ENCODE measurements around the gene SH3BGRL3. TPM values are rescaled to one million over a fixed set of nuclear protein-coding genes. Genes with fewer than 3 reads are reported as not detected.
"Not testable (repeated sequence)": the region's sequence is repeated elsewhere in the genome, so short reads cannot be mapped to it uniquely, and the experiment has no call there.

Gene SH3BGRL3
- total RNA-seq, 2 donors from 2014 or later = 38.2 to 43.1 TPM

GRCh38 chr1:26323382-26323781 is 43.5 kb downstream of the SH3BGRL3 start:
- DNase-seq (no peak), ATAC-seq (no peak)
- H3K9me3 ChIP-seq = no peaks in the 10 kb centered on the region
- H3K4me3 ChIP-seq = no peak overlapping the region
- no peak overlapping the region for H3K27ac ChIP-seq
- H3K4me1 ChIP-seq = peaks cover 4% of the 10 kb centered on the region
- intact Hi-C loops (cut with DNase I) = loop anchor here (5.0 kb wide), 1 partner anchor 36 kb away; no protein-coding TSS in a partner anchor
- H3K27me3 ChIP-seq = no peaks in the 10 kb centered on the region
- 82 to 92% methylated on average over 2 of the region's 2 CpGs for WGBS, 2 donors
- no peaks in the 10 kb centered on the region for H3K36me3 ChIP-seq (replicated peaks in 1 of 2; ENCODE audit: insufficient read depth in 1 of 2, low read depth in 2 of 2)
- TF ChIP-seq CTCF (IDR thresholded peaks at IDR 0.05) (no peak), POLR2A (IDR thresholded peaks at IDR 0.05) (no peak)

GRCh38 chr1:26324550-26324949 is 44.7 kb downstream of the SH3BGRL3 start:
- Histone ChIP-seq H3K4me1 (peaks cover 4% of the 10 kb centered on the region), H3K27ac (no peak overlapping the region), H3K27me3 (no peaks in the 10 kb centered on the region), H3K9me3 (no peaks in the 10 kb centered on the region), H3K4me3 (no peak overlapping the region), H3K36me3 (replicated peaks in 1 of 2; ENCODE audit: insufficient read depth in 1 of 2, low read depth in 2 of 2) (no peaks in the 10 kb centered on the region)
- DNase-seq (no peak), ATAC-seq (no peak)
- TF ChIP-seq POLR2A (IDR thresholded peaks at IDR 0.05) (no peak), CTCF (IDR thresholded peaks at IDR 0.05) (no peak)
- intact Hi-C loops (cut with DNase I) = loop anchor here (5.0 kb wide), 1 partner anchor 37 kb away; no protein-coding TSS in a partner anchor
- WGBS, 2 donors = 67 to 76% methylated on average over 3 of the region's 3 CpGs

- TF ChIP-seq POLR2A (IDR thresholded peaks at IDR 0.05) = no peak
- TF ChIP-seq CTCF (IDR thresholded peaks at IDR 0.05) = no peak
- 70 to 81% methylated on average over 8 of the region's 8 CpGs for WGBS, 2 donors
- Histone ChIP-seq H3K27ac (no peak overlapping the region), H3K9me3 (no peaks in the 10 kb centered on the region), H3K4me3 (no peak overlapping the region), H3K27me3 (no peaks in the 10 kb centered on the region), H3K4me1 (no peaks in the 10 kb centered on the region), H3K36me3 (replicated peaks in 1 of 2; ENCODE audit: insufficient read depth in 1 of 2, low read depth in 2 of 2) (no peaks in the 10 kb centered on the region)
- DNase-seq (no peak), ATAC-seq (no peak)
- intact Hi-C loops (cut with DNase I) = no loop called here
Observed at GRCh38 chr1:26327956-26328362, 48.1 kb downstream of the SH3BGRL3 start.

GRCh38 chr1:26328597-26328996 is 48.7 kb downstream of the SH3BGRL3 start:
- ATAC-seq (no peak), DNase-seq (no peak)
- Histone ChIP-seq H3K36me3 (replicated peaks in 1 of 2; ENCODE audit: insufficient read depth in 1 of 2, low read depth in 2 of 2) (no peaks in the 10 kb centered on the region), H3K27ac (no peak overlapping the region), H3K4me1 (no peaks in the 10 kb centered on the region), H3K9me3 (no peaks in the 10 kb centered on the region), H3K4me3 (no peak overlapping the region), H3K27me3 (no peaks in the 10 kb centered on the region)
- TF ChIP-seq CTCF (IDR thresholded peaks at IDR 0.05) (no peak), POLR2A (IDR thresholded peaks at IDR 0.05) (no peak)
- 73 to 77% methylated on average over 4 to 8 of the region's 8 CpGs for WGBS, 2 donors
- intact Hi-C loops (cut with DNase I) = no loop called here

- H3K9me3 ChIP-seq; H3K27ac ChIP-seq; H3K36me3 ChIP-seq (replicated peaks in 1 of 2; ENCODE audit: insufficient read depth in 1 of 2, low read depth in 2 of 2); H3K4me3 ChIP-seq; H3K4me1 ChIP-seq; H3K27me3 ChIP-seq; ATAC-seq; intact Hi-C loops (cut with DNase I); DNase-seq: not testable (repeated sequence)
- WGBS, 2 donors = 88 to 90% methylated on average over 4 of the region's 4 CpGs
Observed at GRCh38 chr1:26329380-26329779, 49.5 kb downstream of the SH3BGRL3 start.

Data from body of pancreas (tissue), 4 donors.